ENCODE results near the gene REL.
"Not testable (repeated sequence)": the region's sequence is repeated elsewhere in the genome, so short reads cannot be mapped to it uniquely, and the experiment has no call there.

The REL gene

DNA sequence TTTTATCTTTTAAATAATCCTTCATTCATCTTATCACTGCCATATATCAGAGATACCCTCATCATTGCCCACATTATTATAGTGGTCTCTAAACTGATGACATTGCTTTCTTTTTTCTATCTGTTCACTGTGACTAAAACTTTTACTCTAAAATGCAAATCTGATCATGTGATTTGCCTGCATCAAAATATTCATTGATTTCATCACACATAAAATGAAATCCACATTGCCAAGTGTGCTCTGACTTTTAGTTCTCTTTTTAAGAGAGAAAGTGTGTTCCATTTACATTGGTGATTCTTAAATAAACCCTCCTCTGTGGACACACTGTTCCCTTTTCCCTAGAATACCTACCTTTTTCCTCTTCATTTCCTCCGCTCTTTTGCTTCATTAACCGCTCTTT lies 7.5 kb downstream of the REL start:
- H3K27me3 ChIP-seq (replicated peaks; ENCODE audit: control insufficient read depth, insufficient read depth, low read length): no peaks in the 10 kb centered on the region
- H3K4me3 ChIP-seq (replicated peaks; ENCODE audit: low read depth, low read length): no peak overlapping the region
- no peaks in the 10 kb centered on the region; the same call in 1 of the 2 replicates for H3K36me3 ChIP-seq (ENCODE audit: control insufficient read depth, insufficient read depth, low read length)
- no peak for DNase-seq (ENCODE audit: extremely low read depth, insufficient read length)
- TF ChIP-seq CTCF (IDR thresholded peaks at IDR 0.05; ENCODE audit: insufficient read depth, low read length, poor library complexity, severe bottlenecking): no peak

DNA sequence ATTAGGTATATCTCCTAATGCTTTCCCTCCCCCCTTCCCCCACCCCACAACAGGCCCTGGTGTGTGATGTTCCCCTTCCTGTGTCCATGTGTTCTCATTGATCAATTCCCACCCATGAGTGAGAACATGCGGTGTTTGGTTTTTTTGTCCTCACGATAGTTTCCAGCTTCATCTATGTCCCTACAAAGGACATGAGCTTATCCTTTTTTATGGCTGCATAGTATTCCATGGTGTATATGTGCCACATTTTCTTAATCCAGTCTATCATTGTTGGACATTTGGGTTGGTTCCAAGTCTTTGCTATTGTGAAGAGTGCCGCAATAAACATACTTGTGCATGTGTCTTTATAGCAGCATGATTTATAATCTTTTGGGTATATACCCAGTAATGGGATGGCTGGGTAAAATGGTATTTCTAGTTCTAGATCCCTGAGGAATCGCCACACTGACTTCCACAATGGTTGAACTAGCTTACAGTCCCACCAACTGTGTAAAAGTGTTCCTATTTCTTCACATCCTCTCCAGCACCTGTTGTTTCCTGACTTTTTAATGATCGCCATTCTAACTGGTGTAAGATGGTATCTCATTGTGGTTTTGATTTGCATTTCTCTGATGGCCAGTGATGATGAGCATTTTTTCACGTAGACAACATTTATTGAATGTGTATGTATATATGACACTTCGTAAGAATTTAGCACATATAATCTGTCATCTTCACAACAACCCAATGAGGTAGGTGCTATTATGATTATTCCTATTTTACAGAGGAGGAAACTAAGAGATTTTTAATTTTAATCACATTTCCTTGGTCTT lies 8.4 kb downstream of the REL start:
- not testable (repeated sequence) for H3K27me3 ChIP-seq (replicated peaks; ENCODE audit: control insufficient read depth, insufficient read depth, low read length); H3K4me3 ChIP-seq (replicated peaks; ENCODE audit: low read depth, low read length); H3K36me3 ChIP-seq (ENCODE audit: control insufficient read depth, insufficient read depth, low read length); DNase-seq (ENCODE audit: extremely low read depth, insufficient read length)

- Histone ChIP-seq H3K36me3 (ENCODE audit: control insufficient read depth, insufficient read depth, low read length) (peaks cover 3% of the 10 kb centered on the region), H3K27me3 (replicated peaks; ENCODE audit: control insufficient read depth, insufficient read depth, low read length) (no peaks in the 10 kb centered on the region), H3K4me3 (replicated peaks; ENCODE audit: low read depth, low read length) (no peak overlapping the region)
- TF ChIP-seq CTCF (IDR thresholded peaks at IDR 0.05; ENCODE audit: insufficient read depth, low read length, poor library complexity, severe bottlenecking): no peak
- no peak for DNase-seq (ENCODE audit: extremely low read depth, insufficient read length)
These were observed 9.0 kb downstream of the REL start for GRCh38 chr2:60890393-60890707.

DNA sequence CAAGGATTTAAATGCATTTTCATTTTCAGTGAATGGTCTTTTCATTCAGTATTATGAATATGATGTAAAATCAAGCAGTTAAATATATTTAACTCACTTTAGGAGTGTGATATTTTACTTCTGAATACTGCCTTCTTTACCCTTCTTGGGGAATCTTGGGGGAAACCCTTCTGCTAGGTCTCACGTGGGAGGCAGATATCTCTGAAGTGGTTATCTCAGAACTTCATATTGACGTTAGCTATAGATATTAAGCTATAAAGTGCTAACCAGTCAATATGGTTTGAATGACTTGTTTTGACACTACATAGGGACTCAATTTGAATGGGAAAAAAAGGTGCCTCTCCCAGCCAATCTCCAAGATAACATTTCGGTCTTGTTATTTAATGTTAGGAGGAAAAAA lies 9.8 kb downstream of the REL start:
- no peak for DNase-seq (ENCODE audit: extremely low read depth, insufficient read length)
- no peaks in the 10 kb centered on the region for H3K27me3 ChIP-seq (replicated peaks; ENCODE audit: control insufficient read depth, insufficient read depth, low read length)
- TF ChIP-seq CTCF (IDR thresholded peaks at IDR 0.05; ENCODE audit: insufficient read depth, low read length, poor library complexity, severe bottlenecking): no peak
- peaks cover 3% of the 10 kb centered on the region for H3K36me3 ChIP-seq (ENCODE audit: control insufficient read depth, insufficient read depth, low read length)
- no peak overlapping the region for H3K4me3 ChIP-seq (replicated peaks; ENCODE audit: low read depth, low read length)

- Histone ChIP-seq H3K4me3 (replicated peaks; ENCODE audit: low read depth, low read length) (no peak overlapping the region), H3K36me3 (ENCODE audit: control insufficient read depth, insufficient read depth, low read length) (peaks cover 15% of the 10 kb centered on the region), H3K27me3 (replicated peaks; ENCODE audit: control insufficient read depth, insufficient read depth, low read length) (no peaks in the 10 kb centered on the region)
- TF ChIP-seq CTCF (IDR thresholded peaks at IDR 0.05; ENCODE audit: insufficient read depth, low read length, poor library complexity, severe bottlenecking): no peak
- DNase-seq (ENCODE audit: extremely low read depth, insufficient read length): no peak
These were observed 17.2 kb downstream of the REL start for GRCh38 chr2:60898567-60898966.

- H3K36me3 ChIP-seq (ENCODE audit: control insufficient read depth, insufficient read depth, low read length): peaks cover 15% of the 10 kb centered on the region
- no peak for TF ChIP-seq CTCF (IDR thresholded peaks at IDR 0.05; ENCODE audit: insufficient read depth, low read length, poor library complexity, severe bottlenecking)
- H3K27me3 ChIP-seq (replicated peaks; ENCODE audit: control insufficient read depth, insufficient read depth, low read length): no peaks in the 10 kb centered on the region
- peak; percentile 31 for DNase-seq (ENCODE audit: extremely low read depth, insufficient read length)
- H3K4me3 ChIP-seq (replicated peaks; ENCODE audit: low read depth, low read length): no peak overlapping the region
These were observed 18.0 kb downstream of the REL start for GRCh38 chr2:60899230-60899891.

All from GM06990 (cell line).